Tibial artery (tissue), 4 donors: ENCODE data around the gene FNDC3A.

Source experiments
- DNase-seq, 2 donors: peaks; one replicate each; pipeline ENCODE4 v3.0.0-alpha.2; 2019
- H3K27ac ChIP-seq, 2 donors: fragments of 200-600 bp; sonication (generic) in 1 of 2; 1 replicate in 1 of 2; 2 replicates in 1 of 2; pipeline ENCODE4 v1.5.1; 2018 to 2019; ENCODE audit warnings: mild to moderate bottlenecking in 1 of 2
- H3K27me3 ChIP-seq, 2 donors: fragments of 200-600 bp; sonication (generic) in 1 of 2; one replicate each; pipeline versions ENCODE4 v1.5.1 to v1.6.0; 2016 to 2019
- H3K36me3 ChIP-seq, 3 donors: fragments of 200-600 bp; sonication (generic) in 2 of 3; one replicate each; pipeline ENCODE4 v1.5.1; 2016 to 2019; ENCODE audit warnings: mild to moderate bottlenecking in 2 of 3
- H3K4me1 ChIP-seq, 4 donors: fragments of 200-600 bp; sonication (generic) in 2 of 4; 1 replicate in 3 of 4; 2 replicates in 1 of 4; pipeline ENCODE4 v1.5.1; 2016 to 2019
- H3K4me3 ChIP-seq, 2 donors: fragments of 200-600 bp; sonication (generic) in 1 of 2; 1 replicate in 1 of 2; 2 replicates in 1 of 2; pipeline ENCODE4 v1.5.1; 2018 to 2019; ENCODE audit warnings: mild to moderate bottlenecking in 2 of 2
- H3K9me3 ChIP-seq, 3 donors: fragments of 200-600 bp; sonication (generic) in 1 of 3; one replicate each; pipeline ENCODE4 v1.5.1; 2016 to 2019
- CTCF ChIP-seq, 2 experiments: fragments of 200-600 bp in 1 of 2; fragments of 450-650 bp in 1 of 2; IDR thresholded peaks; one replicate each; pipeline ENCODE4 v1.5.1; 2017 to 2019; ENCODE audit warnings: antibody characterized with exemption in 2 of 2, mild to moderate bottlenecking in 1 of 2, moderate library complexity in 1 of 2
- intact Hi-C: fragments of 100-400 bp; cut with DNase I; formaldehyde crosslinking; loops from one replicate; pipeline ENCODE4 v1.15.0; 2023; ENCODE audit warnings: low total_unique reads

The FNDC3A gene

GRCh38 chr13:49099513-49099877 lies 123.8 kb downstream of the FNDC3A start:
- Histone ChIP-seq H3K9me3 (no peaks in the 10 kb centered on the region), H3K4me1 (peaks cover 0 to 37% (median 23%) of the 10 kb centered on the region in 4 donors), H3K27me3 (no peaks in the 10 kb centered on the region), H3K27ac (peak overlapping the region in 1 of 2 donors; percentile 4), H3K4me3 (no peak overlapping the region), H3K36me3 (no peaks in the 10 kb centered on the region)
- intact Hi-C loops, result loop anchor here (10.0 kb wide), 1 partner anchor 125 kb away; the partner anchor contains the start of gene FNDC3A
- no peak for TF ChIP-seq CTCF (IDR thresholded peaks at IDR 0.05)
- no peak for DNase-seq

DNA sequence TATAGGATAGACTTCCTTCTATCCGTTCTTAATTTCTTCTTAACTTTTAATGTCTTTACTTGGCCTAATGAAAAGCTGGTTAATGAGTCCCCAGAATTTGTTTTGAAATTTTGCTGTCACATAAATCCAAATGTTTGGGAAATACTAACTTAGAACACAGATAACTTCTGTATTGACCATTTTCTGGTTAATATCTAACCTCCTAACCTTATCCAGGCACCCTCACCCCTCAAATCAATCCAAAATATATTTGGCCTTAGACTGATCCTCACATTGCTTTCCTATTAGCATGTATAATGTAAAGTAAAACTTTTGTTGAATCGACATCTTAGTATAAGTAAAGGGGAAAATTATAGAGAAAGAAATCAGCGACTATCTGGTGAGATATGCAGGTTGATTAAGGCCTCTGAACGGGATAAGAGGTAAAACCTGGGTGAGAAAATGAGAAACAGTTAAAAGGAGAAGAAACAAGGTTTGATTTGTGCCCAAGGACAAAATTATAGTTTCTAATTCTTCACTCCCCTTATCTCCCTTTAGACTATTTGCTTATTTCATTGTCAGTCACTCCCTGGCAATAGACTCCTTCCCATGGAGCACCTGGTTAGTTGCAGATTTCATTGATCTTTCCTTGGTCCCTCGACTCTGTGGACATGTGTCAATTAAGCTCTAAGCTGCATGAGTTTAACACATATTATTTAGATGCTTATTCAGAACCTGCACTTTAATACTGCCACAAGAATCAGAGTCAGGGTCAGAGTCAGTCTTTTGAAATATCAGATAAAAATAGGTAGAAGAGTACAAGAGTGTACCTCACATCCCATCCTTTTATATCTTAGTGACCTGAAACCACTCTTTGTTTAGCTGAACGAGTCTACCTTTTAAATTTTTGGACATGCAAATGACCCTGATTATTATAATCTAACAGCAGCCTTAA lies 125.2 kb downstream of the FNDC3A start:
- peaks cover 0 to 37% (median 23%) of the 10 kb centered on the region in 4 donors for H3K4me1 ChIP-seq
- H3K36me3 ChIP-seq, result no peaks in the 10 kb centered on the region
- H3K27ac ChIP-seq, result no peak overlapping the region
- DNase-seq, result no peak
- H3K4me3 ChIP-seq, result no peak overlapping the region
- TF ChIP-seq CTCF (IDR thresholded peaks at IDR 0.05), result no peak
- H3K27me3 ChIP-seq, result no peaks in the 10 kb centered on the region
- H3K9me3 ChIP-seq, result no peaks in the 10 kb centered on the region
- intact Hi-C loops, result no loop called here

- no peak overlapping the region for H3K27ac ChIP-seq
- no peak for DNase-seq
- H3K9me3 ChIP-seq, result no peaks in the 10 kb centered on the region
- H3K27me3 ChIP-seq, result no peaks in the 10 kb centered on the region
- H3K36me3 ChIP-seq, result no peaks in the 10 kb centered on the region
- no peak overlapping the region for H3K4me3 ChIP-seq
- intact Hi-C loops, result no loop called here
- H3K4me1 ChIP-seq, result peaks cover 0 to 26% (median 5%) of the 10 kb centered on the region in 4 donors
- TF ChIP-seq CTCF (IDR thresholded peaks at IDR 0.05), result no peak
Measured at GRCh38 chr13:49108196-49108595, 132.5 kb downstream of the FNDC3A start.

DNA sequence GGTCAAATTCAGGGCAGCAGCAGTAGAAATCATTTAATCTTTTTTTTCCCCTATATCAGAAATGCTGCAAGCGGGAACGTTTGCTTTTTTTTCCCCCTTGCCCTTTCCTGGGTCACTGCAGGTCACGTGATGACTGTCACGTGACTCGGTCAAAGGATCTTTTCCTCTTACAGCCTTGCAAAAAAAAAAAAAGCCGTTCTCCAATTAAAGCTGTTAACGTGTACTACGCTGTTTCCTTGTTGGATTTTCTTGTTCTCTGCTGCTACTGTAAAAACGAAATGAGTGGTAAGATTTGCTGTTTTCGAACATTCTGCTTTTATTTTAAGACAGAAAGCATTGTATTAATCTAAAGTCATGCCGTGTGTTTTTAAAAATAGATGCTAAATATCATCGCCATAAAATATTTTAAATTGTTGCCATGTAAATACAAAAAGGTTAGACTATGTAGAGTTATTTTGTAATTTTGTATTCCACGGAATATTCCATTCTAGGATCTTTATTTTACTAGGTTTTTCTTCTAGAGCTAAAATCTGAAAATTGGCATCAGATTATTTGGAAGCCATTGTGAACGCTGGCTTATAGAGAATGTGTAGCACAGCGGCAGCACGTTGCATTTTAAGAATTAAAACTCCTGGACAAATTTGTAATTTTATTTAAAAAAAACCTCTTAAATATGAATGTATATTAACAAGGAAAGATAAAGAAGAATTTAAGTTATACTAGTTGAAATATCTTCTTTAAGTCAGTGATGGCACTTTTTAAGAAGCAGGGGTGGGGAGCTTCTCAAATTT lies 134.6 kb downstream of the FNDC3A start:
- intact Hi-C loops, result no loop called here
- peaks cover 0 to 35% (median 5%) of the 10 kb centered on the region in 4 donors for H3K4me1 ChIP-seq
- H3K27me3 ChIP-seq, result no peaks in the 10 kb centered on the region
- H3K4me3 ChIP-seq, result peak overlapping the region; percentile 48 to 57
- H3K27ac ChIP-seq, result peak overlapping the region; percentile 11 to 37
- peak; percentile 74 to 82 for DNase-seq
- peaks cover 0 to 3% (median 2%) of the 10 kb centered on the region in 3 donors for H3K36me3 ChIP-seq
- no peaks in the 10 kb centered on the region for H3K9me3 ChIP-seq
- no peak for TF ChIP-seq CTCF (IDR thresholded peaks at IDR 0.05)

- Histone ChIP-seq H3K4me3 (peak overlapping the region; percentile 48 to 57), H3K27ac (no peak overlapping the region), H3K36me3 (peaks cover 0 to 8% (median 6%) of the 10 kb centered on the region in 3 donors), H3K27me3 (no peaks in the 10 kb centered on the region), H3K9me3 (no peaks in the 10 kb centered on the region), H3K4me1 (peaks cover 0 to 35% (median 5%) of the 10 kb centered on the region in 4 donors)
- intact Hi-C loops, result no loop called here
- no peak for TF ChIP-seq CTCF (IDR thresholded peaks at IDR 0.05)
- no peak for DNase-seq
Measured at GRCh38 chr13:49110913-49111170, 135.1 kb downstream of the FNDC3A start.
